ENCODE results near the gene LRCH1. TPM values are rescaled to one million over a fixed set of nuclear protein-coding genes. Genes with fewer than 3 reads are reported as not detected.

Gene LRCH1
- total and polyA plus RNA-seq, 10 of the 15 experiments (the other 5 are each of a cell fraction or from before 2014, with no cell fraction given): 5.3 to 48.9 (median 14.4) TPM

- BruUV-seq (replicated peaks): no TSS peak
- TF ChIP-seq NFIC (IDR thresholded peaks at IDR 0.05; ENCODE audit: low read depth, low read length) (no peak), POU2F2 (IDR thresholded peaks at IDR 0.05; ENCODE audit: borderline replicate concordance, low read depth, low read length) (no peak), SP1 (IDR thresholded peaks at IDR 0.05; ENCODE audit: low read depth, low read length) (no peak), MTA3 (IDR thresholded peaks at IDR 0.05; ENCODE audit: borderline replicate concordance, low read length) (no peak), LARP7 (IDR thresholded peaks at IDR 0.05) (no peak), TCF3 (IDR thresholded peaks at IDR 0.05; ENCODE audit: borderline replicate concordance, insufficient read depth, low read depth, low read length) (no peak), MEF2A (IDR thresholded peaks at IDR 0.05; ENCODE audit: insufficient read depth, low read depth, low read length) (no peak), E2F4 (IDR thresholded peaks at IDR 0.05; ENCODE audit: low read depth, low read length) (no peak), NFYA (IDR thresholded peaks at IDR 0.05; ENCODE audit: borderline replicate concordance, low read depth, low read length) (no peak), SIN3A (IDR thresholded peaks at IDR 0.05; ENCODE audit: low read depth, low read length) (no peak), CEBPB (IDR thresholded peaks at IDR 0.05; ENCODE audit: borderline replicate concordance in 1 of 2, low read depth in 2 of 2, low read length in 2 of 2) (no peak), HDGF (IDR thresholded peaks at IDR 0.05) (no peak), CHD2 (IDR thresholded peaks at IDR 0.05; ENCODE audit: borderline replicate concordance, low read depth, low read length) (no peak), ZBTB11 (CRISPR knock-in tag; IDR thresholded peaks at IDR 0.05) (no peak), ETV6 (conservative IDR thresholded peaks at IDR 0.05 in 1 of 2, IDR thresholded peaks at IDR 0.05 in 1 of 2; ENCODE audit: borderline replicate concordance in 1 of 2, low read depth in 1 of 2) (no peak), ATF3 (IDR thresholded peaks at IDR 0.05; ENCODE audit: borderline replicate concordance, extremely low read depth, low read depth, low read length) (no peak), ZZZ3 (IDR thresholded peaks at IDR 0.05; ENCODE audit: control insufficient read depth, insufficient read length, low read depth) (no peak)
- H3K4me1 ChIP-seq (ENCODE audit: control insufficient read depth, insufficient read depth, low read length): peaks cover 20% of the 10 kb centered on the region
- RAD21 ChIA-PET (ENCODE audit: unreplicated experiment): interaction anchor here (0.9 to 3.6 kb wide), 7 partner anchors 13 to 83 kb away, joined by 3 to 17 read pairs (median 9); no protein-coding TSS in a partner anchor
- H3K27me3 ChIP-seq (replicated peaks in 1 of 2; ENCODE audit: control insufficient read depth in 2 of 2, insufficient read depth in 2 of 2, low read length in 1 of 2): no peaks in the 10 kb centered on the region
- SMC1A ChIA-PET (ENCODE audit: uncharacterized antibody, unreplicated experiment): interaction anchor here (0.7 to 23.6 kb wide), 18 partner anchors 9 to 144 kb away, joined by 3 to 456 read pairs (median 4); no protein-coding TSS in a partner anchor
- no peak for ATAC-seq
- no peak overlapping the region for H3K4me3 ChIP-seq
- DNase-seq (ENCODE audit: low read depth, low spot score): no peak
- FAIRE-seq: peak; percentile 7
- intact Hi-C loops (cut with micrococcal nuclease; ENCODE audit: unreplicated experiment) (no loop called here), in situ Hi-C loops (cut with MboI) (no loop called here)
- POLR2A ChIA-PET: interaction anchor here (1.2 to 2.7 kb wide), 4 partner anchors 13 to 29 kb away, joined by 3 to 6 read pairs (median 4); no protein-coding TSS in a partner anchor
- no peaks in the 10 kb centered on the region for H3K36me3 ChIP-seq (ENCODE audit: control insufficient read depth in 2 of 2, insufficient read depth in 2 of 2, low read length in 1 of 2)
- H3K4me2 ChIP-seq (ENCODE audit: control insufficient read depth, insufficient read depth): no peak overlapping the region
- H3K9ac ChIP-seq (ENCODE audit: control insufficient read depth, insufficient read depth, low read length): no peak overlapping the region
- peaks cover 83% of the 10 kb centered on the region for H3K79me2 ChIP-seq (ENCODE audit: control insufficient read depth, insufficient read depth, low read length)
- CTCF ChIA-PET: interaction anchor here (1.0 to 3.5 kb wide), 10 partner anchors 8 to 87 kb away, joined by 3 to 22 read pairs (median 4); no protein-coding TSS in a partner anchor
- no peaks in the 10 kb centered on the region for H3K9me3 ChIP-seq (replicated peaks; ENCODE audit: control insufficient read depth, insufficient read depth, low read length)
- H4K20me1 ChIP-seq (ENCODE audit: control insufficient read depth, insufficient read depth): no peaks in the 10 kb centered on the region; the same call in 1 of the 2 replicates
- no peak overlapping the region for H2AFZ ChIP-seq (ENCODE audit: control insufficient read depth, low read depth, low read length)
- WGBS (ENCODE audit: insufficient coverage, insufficient replicate concordance, low lambda C conversion rate, missing lambda C conversion rate): 70% methylated on average over 2 of the region's 2 CpGs
- no peak overlapping the region for H3K27ac ChIP-seq (ENCODE audit: control insufficient read depth, insufficient read depth)
Measured at GRCh38 chr13:46638262-46638661, 85.3 kb downstream of the LRCH1 start.

All from GM12878 (cell line).